ENCODE results near the gene AZGP1.

GRCh38 chr7:99943641-99944496, 32.0 kb downstream of the AZGP1 start:
- TF ChIP-seq SUZ12 (IDR thresholded peaks at IDR 0.05; ENCODE audit: extremely low read depth, insufficient read depth, insufficient read length) (no peak), ZNF274 (IDR thresholded peaks at IDR 0.05; ENCODE audit: low read depth, low read length) (no peak), YY1 (IDR thresholded peaks at IDR 0.05; ENCODE audit: insufficient read depth, insufficient read length) (no peak)
